ENCODE data around the gene SLC40A1.

- no peak for TF ChIP-seq CTCF (IDR thresholded peaks at IDR 0.05; ENCODE audit: insufficient read depth, low read depth, low read length)
- TF ChIP-seq EZH2 (IDR thresholded peaks at IDR 0.05; ENCODE audit: insufficient read depth, low read length): no peak
These were observed 20.9 kb downstream of the SLC40A1 start for GRCh38 chr2:189559579-189560272.

Data from astrocyte (in vitro differentiated cells and primary cell).